Urinary bladder (tissue), 4 donors: ENCODE data around the gene RNLS. TPM values are rescaled to one million over a fixed set of nuclear protein-coding genes. Genes with fewer than 3 reads are reported as not detected.

ENCODE experiments used
- DNase-seq: peaks from one replicate; pipeline ENCODE4 v3.0.0-alpha.2; 2015; ENCODE audit errors: extremely low spot score
- H3K27ac ChIP-seq: one replicate; pipeline ENCODE4 v1.5.1; 2013; ENCODE audit warnings: low read depth, mild to moderate bottlenecking, moderate library complexity
- H3K36me3 ChIP-seq: one replicate; pipeline ENCODE4 v1.6.1; 2013; ENCODE audit warnings: mild to moderate bottlenecking, moderate library complexity; ENCODE audit not compliant: insufficient read depth
- H3K4me1 ChIP-seq: one replicate; pipeline ENCODE4 v1.6.1; 2013; ENCODE audit warnings: mild to moderate bottlenecking, moderate library complexity; ENCODE audit not compliant: insufficient read depth
- H3K4me3 ChIP-seq: one replicate; pipeline ENCODE4 v1.5.1; 2013; ENCODE audit warnings: low read depth, low read length
- WGBS: extraction: QIAGEN DNeasy Blood & Tissue Kit; methylation state at CpG from one replicate; pipeline ENCODE4 v1.1.7; 2013; 5-methylcytosine and 5-hydroxymethylcytosine counted together
- polyA plus RNA-seq: library from polyadenylated mRNA; stranded (reverse); fragments of 200-250 nt; gene quantifications from one replicate; pipeline ENCODE4 v1.2.3, GENCODE V29; 2013
- total RNA-seq: library from RNA; depleted of rRNA; stranded (reverse); fragments of >200 nt; gene quantifications from one replicate; pipeline ENCODE4 v1.2.3, GENCODE V29; 2014
- donor health status: healthy with polysubstance abuse.
- donor health status: healthy.

Gene RNLS
- total and polyA plus RNA-seq, 2 donors, result 6.1 to 6.3 TPM

- 71% methylated on average over 3 of the region's 3 CpGs for WGBS
- H3K4me1 ChIP-seq, result peaks cover 1% of the 10 kb centered on the region
- no peak for DNase-seq
- H3K4me3 ChIP-seq, result no peak overlapping the region
- H3K36me3 ChIP-seq, result no peaks in the 10 kb centered on the region
- no peak overlapping the region for H3K27ac ChIP-seq
These were observed 57.6 kb downstream of the RNLS start for GRCh38 chr10:88525371-88526069.

GRCh38 chr10:88523739-88524400, 59.2 kb downstream of the RNLS start:
- H3K27ac ChIP-seq, result no peak overlapping the region
- H3K36me3 ChIP-seq, result no peaks in the 10 kb centered on the region
- H3K4me1 ChIP-seq, result peaks cover 1% of the 10 kb centered on the region
- no peak for DNase-seq
- 92% methylated on average over 6 of the region's 6 CpGs for WGBS
- H3K4me3 ChIP-seq, result no peak overlapping the region

GRCh38 chr10:88522715-88523114, 60.4 kb downstream of the RNLS start:
- Histone ChIP-seq H3K4me1 (no peaks in the 10 kb centered on the region), H3K36me3 (no peaks in the 10 kb centered on the region), H3K4me3 (no peak overlapping the region), H3K27ac (no peak overlapping the region)
- 35% methylated on average over 1 of the region's 1 CpG for WGBS
- no peak for DNase-seq

GRCh38 chr10:88521791-88522190, 61.3 kb downstream of the RNLS start:
- H3K4me1 ChIP-seq, result no peaks in the 10 kb centered on the region
- no peak for DNase-seq
- no peaks in the 10 kb centered on the region for H3K36me3 ChIP-seq
- no peak overlapping the region for H3K27ac ChIP-seq
- no peak overlapping the region for H3K4me3 ChIP-seq
- WGBS, result 91% methylated on average over 1 of the region's 1 CpG

- no peaks in the 10 kb centered on the region for H3K4me1 ChIP-seq
- WGBS, result 65% methylated on average over 1 of the region's 1 CpG
- DNase-seq, result no peak
- no peak overlapping the region for H3K4me3 ChIP-seq
- H3K36me3 ChIP-seq, result peaks cover 1% of the 10 kb centered on the region
- no peak overlapping the region for H3K27ac ChIP-seq
These were observed 67.9 kb downstream of the RNLS start for GRCh38 chr10:88515235-88515634.

- H3K27ac ChIP-seq, result no peak overlapping the region
- DNase-seq, result no peak
- 71% methylated on average over 2 of the region's 2 CpGs for WGBS
- no peaks in the 10 kb centered on the region for H3K4me1 ChIP-seq
- peaks cover 1% of the 10 kb centered on the region for H3K36me3 ChIP-seq
- H3K4me3 ChIP-seq, result no peak overlapping the region
These were observed 70.5 kb downstream of the RNLS start for GRCh38 chr10:88512599-88512998.

GRCh38 chr10:88508796-88509195, 74.3 kb downstream of the RNLS start:
- WGBS, result 56% methylated on average over 3 of the region's 3 CpGs
- H3K4me3 ChIP-seq, result no peak overlapping the region
- H3K4me1 ChIP-seq, result no peaks in the 10 kb centered on the region
- no peaks in the 10 kb centered on the region for H3K36me3 ChIP-seq
- no peak overlapping the region for H3K27ac ChIP-seq
- no peak for DNase-seq

GRCh38 chr10:88507826-88508453, 75.2 kb downstream of the RNLS start:
- DNase-seq, result no peak
- Histone ChIP-seq H3K4me1 (no peaks in the 10 kb centered on the region), H3K4me3 (no peak overlapping the region), H3K36me3 (no peaks in the 10 kb centered on the region), H3K27ac (no peak overlapping the region)
- 78% methylated on average over 3 of the region's 3 CpGs for WGBS

GRCh38 chr10:88507404-88507803, 75.7 kb downstream of the RNLS start:
- Histone ChIP-seq H3K36me3 (no peaks in the 10 kb centered on the region), H3K27ac (no peak overlapping the region), H3K4me3 (no peak overlapping the region), H3K4me1 (no peaks in the 10 kb centered on the region)
- WGBS, result 22% methylated on average over 1 of the region's 1 CpG
- no peak for DNase-seq

GRCh38 chr10:88505680-88506215, 77.4 kb downstream of the RNLS start:
- H3K36me3 ChIP-seq, result no peaks in the 10 kb centered on the region
- no peak overlapping the region for H3K27ac ChIP-seq
- H3K4me1 ChIP-seq, result no peaks in the 10 kb centered on the region
- H3K4me3 ChIP-seq, result no peak overlapping the region
- DNase-seq, result no peak
- 82% methylated on average over 1 of the region's 1 CpG for WGBS

GRCh38 chr10:88505265-88505664, 77.9 kb downstream of the RNLS start:
- DNase-seq, result no peak
- 90% methylated on average over 1 of the region's 1 CpG for WGBS

GRCh38 chr10:88500656-88501055, 82.5 kb downstream of the RNLS start:
- 95% methylated on average over 2 of the region's 2 CpGs for WGBS
- Histone ChIP-seq H3K36me3 (no peaks in the 10 kb centered on the region), H3K27ac (no peak overlapping the region), H3K4me1 (no peaks in the 10 kb centered on the region), H3K4me3 (no peak overlapping the region)
- DNase-seq, result no peak

More at GRCh38 chr10:88505265-88505664, 77.9 kb downstream of the RNLS start:
- H3K4me3 ChIP-seq, result no peak overlapping the region
- H3K27ac ChIP-seq, result no peak overlapping the region
- no peaks in the 10 kb centered on the region for H3K36me3 ChIP-seq
- H3K4me1 ChIP-seq, result no peaks in the 10 kb centered on the region

GRCh38 chr10:88499569-88500470, 83.3 kb downstream of the RNLS start:
- no peak for DNase-seq
- 67% methylated on average over 6 of the region's 6 CpGs for WGBS
- H3K36me3 ChIP-seq, result no peaks in the 10 kb centered on the region
- H3K4me1 ChIP-seq, result no peaks in the 10 kb centered on the region
- no peak overlapping the region for H3K27ac ChIP-seq
- no peak overlapping the region for H3K4me3 ChIP-seq
